Memory B cell (primary cell): ENCODE data around the gene INPP5F.
"Not testable (repeated sequence)": the region's sequence is repeated elsewhere in the genome, so short reads cannot be mapped to it uniquely, and the experiment has no call there.

ENCODE experiments used
- ATAC-seq: fragments of 150-1000 bp; cut with Tn5 transposase; 2 replicates; pipeline ENCODE4 v1.10.0; 2021; ENCODE audit warnings: low read depth, mild to moderate bottlenecking, moderate library complexity
- DNase-seq, 2 donors: peaks; one replicate each; pipeline ENCODE4 v3.0.0; 2022; ENCODE audit warnings: low spot score in 2 of 2
- H3K27ac Mint-ChIP-seq: one replicate; pipeline ENCODE4 v1.8.0; 2022; ENCODE audit warnings: mild to moderate bottlenecking, moderate library complexity, mixed read lengths
- H3K27me3 Mint-ChIP-seq: one replicate; pipeline ENCODE4 v1.8.0; 2022; ENCODE audit warnings: mixed read lengths
- H3K36me3 Mint-ChIP-seq: one replicate; pipeline ENCODE4 v1.8.0; 2022; ENCODE audit warnings: mild to moderate bottlenecking, mixed read lengths
- H3K4me1 Mint-ChIP-seq: one replicate; pipeline ENCODE4 v1.8.0; 2022; ENCODE audit warnings: mixed read lengths
- H3K4me3 Mint-ChIP-seq: one replicate; pipeline ENCODE4 v1.8.0; 2022; ENCODE audit warnings: mild to moderate bottlenecking, moderate library complexity, mixed read lengths
- H3K9me3 Mint-ChIP-seq: one replicate; pipeline ENCODE4 v1.8.0; 2022; ENCODE audit warnings: mixed read lengths

Gene INPP5F

GRCh38 chr10:119853574-119853973 lies 127.7 kb downstream of the INPP5F start:
- DNase-seq (no peak), ATAC-seq (no peak)

GRCh38 chr10:119858063-119858462 lies 132.2 kb downstream of the INPP5F start:
- Mint-ChIP-seq H3K4me3 (no peak overlapping the region), H3K27ac (no peak overlapping the region), H3K4me1 (peaks cover 8% of the 10 kb centered on the region), H3K36me3 (peaks cover 11% of the 10 kb centered on the region), H3K9me3 (no peaks in the 10 kb centered on the region), H3K27me3 (no peaks in the 10 kb centered on the region)
- ATAC-seq (no peak), DNase-seq (no peak)

More at GRCh38 chr10:119853574-119853973, 127.7 kb downstream of the INPP5F start:
- Mint-ChIP-seq H3K27ac (no peak overlapping the region), H3K4me1 (no peaks in the 10 kb centered on the region), H3K36me3 (peaks cover 24% of the 10 kb centered on the region), H3K4me3 (no peak overlapping the region), H3K27me3 (no peaks in the 10 kb centered on the region), H3K9me3 (no peaks in the 10 kb centered on the region)

GRCh38 chr10:119859420-119860258 lies 133.8 kb downstream of the INPP5F start:
- Mint-ChIP-seq H3K4me3 (no peak overlapping the region), H3K9me3 (peaks cover 3% of the 10 kb centered on the region), H3K4me1 (peaks cover 10% of the 10 kb centered on the region), H3K27me3 (no peaks in the 10 kb centered on the region), H3K36me3 (peaks cover 14% of the 10 kb centered on the region), H3K27ac (no peak overlapping the region)
- ATAC-seq, result peak; percentile 59
- DNase-seq, result peak in 1 of 2 donors; percentile 47

GRCh38 chr10:119860866-119861607 lies 135.2 kb downstream of the INPP5F start:
- DNase-seq, result no peak

GRCh38 chr10:119862524-119862923 lies 136.7 kb downstream of the INPP5F start:
- Mint-ChIP-seq H3K27ac (no peak overlapping the region), H3K9me3 (peaks cover 3% of the 10 kb centered on the region), H3K36me3 (peaks cover 12% of the 10 kb centered on the region), H3K4me1 (peaks cover 16% of the 10 kb centered on the region), H3K4me3 (no peak overlapping the region), H3K27me3 (no peaks in the 10 kb centered on the region)
- no peak for DNase-seq
- no peak for ATAC-seq

More at GRCh38 chr10:119860866-119861607, 135.2 kb downstream of the INPP5F start:
- Mint-ChIP-seq H3K4me1 (peaks cover 12% of the 10 kb centered on the region), H3K27ac (peak overlapping the region; percentile 67), H3K36me3 (peaks cover 15% of the 10 kb centered on the region), H3K4me3 (no peak overlapping the region), H3K9me3 (peaks cover 3% of the 10 kb centered on the region), H3K27me3 (no peaks in the 10 kb centered on the region)
- peak; percentile 80 for ATAC-seq

GRCh38 chr10:119863951-119864565 lies 138.2 kb downstream of the INPP5F start:
- Mint-ChIP-seq H3K4me1 (peaks cover 22% of the 10 kb centered on the region), H3K27me3 (no peaks in the 10 kb centered on the region), H3K4me3 (no peak overlapping the region), H3K9me3 (peaks cover 3% of the 10 kb centered on the region), H3K27ac (no peak overlapping the region), H3K36me3 (peaks cover 12% of the 10 kb centered on the region)
- ATAC-seq (no peak), DNase-seq (no peak)

GRCh38 chr10:119865699-119866240 lies 139.9 kb downstream of the INPP5F start:
- H3K9me3 Mint-ChIP-seq, result peaks cover 3% of the 10 kb centered on the region
- H3K4me1 Mint-ChIP-seq, result peaks cover 26% of the 10 kb centered on the region
- ATAC-seq, result no peak
- no peak overlapping the region for H3K27ac Mint-ChIP-seq
- no peak overlapping the region for H3K4me3 Mint-ChIP-seq
- H3K36me3 Mint-ChIP-seq, result peaks cover 12% of the 10 kb centered on the region
- DNase-seq, result no peak
- no peaks in the 10 kb centered on the region for H3K27me3 Mint-ChIP-seq

- Mint-ChIP-seq H3K4me1 (peaks cover 27% of the 10 kb centered on the region), H3K27me3 (no peaks in the 10 kb centered on the region), H3K4me3 (no peak overlapping the region), H3K9me3 (peaks cover 3% of the 10 kb centered on the region), H3K36me3 (peaks cover 12% of the 10 kb centered on the region), H3K27ac (no peak overlapping the region)
- DNase-seq, result no peak
- ATAC-seq, result no peak
Observed at GRCh38 chr10:119867317-119867716, 141.5 kb downstream of the INPP5F start.

- H3K27ac Mint-ChIP-seq, ATAC-seq, H3K27me3 Mint-ChIP-seq, H3K36me3 Mint-ChIP-seq, H3K4me3 Mint-ChIP-seq, DNase-seq, H3K9me3 Mint-ChIP-seq: not testable (repeated sequence)
- H3K4me1 Mint-ChIP-seq, result peaks cover 30% of the 10 kb centered on the region
Observed at GRCh38 chr10:119869398-119869797, 143.5 kb downstream of the INPP5F start.

- Mint-ChIP-seq H3K27me3 (no peaks in the 10 kb centered on the region), H3K27ac (no peak overlapping the region), H3K4me1 (peaks cover 28% of the 10 kb centered on the region), H3K9me3 (no peaks in the 10 kb centered on the region), H3K36me3 (no peaks in the 10 kb centered on the region), H3K4me3 (peak overlapping the region; percentile 82)
- ATAC-seq (peak; percentile 17), DNase-seq (peak; percentile 26 to 50)
Observed at GRCh38 chr10:119871881-119872609, 146.2 kb downstream of the INPP5F start.

GRCh38 chr10:119872610-119872859 lies 146.7 kb downstream of the INPP5F start, which contains the start of gene MCMBP:
TSS of gene MCMBP (minus strand) at chr10:119872843. CDS start at chr10:119872584, 259 bp downstream.
- Mint-ChIP-seq H3K36me3 (no peaks in the 10 kb centered on the region), H3K4me3 (peak within 1 kb of the TSS; percentile 88), H3K4me1 (peaks cover 25% of the 10 kb centered on the region), H3K27ac (peak within 1 kb of the TSS; percentile 58), H3K9me3 (no peaks in the 10 kb centered on the region), H3K27me3 (no peaks in the 10 kb centered on the region)
- no peak for ATAC-seq
- no peak for DNase-seq

GRCh38 chr10:119872860-119873681 lies 147.2 kb downstream of the INPP5F start:
- DNase-seq (peak; percentile 83 to 84), ATAC-seq (peak; percentile 88)
- peak overlapping the region; percentile 88 for H3K4me3 Mint-ChIP-seq
- H3K36me3 Mint-ChIP-seq, result no peaks in the 10 kb centered on the region
- H3K4me1 Mint-ChIP-seq, result peaks cover 23% of the 10 kb centered on the region
- H3K27me3 Mint-ChIP-seq, result no peaks in the 10 kb centered on the region
- H3K9me3 Mint-ChIP-seq, result no peaks in the 10 kb centered on the region
- peak overlapping the region; percentile 58 for H3K27ac Mint-ChIP-seq

- Mint-ChIP-seq H3K27me3 (no peaks in the 10 kb centered on the region), H3K27ac (no peak overlapping the region), H3K36me3 (no peaks in the 10 kb centered on the region), H3K4me1 (peaks cover 5% of the 10 kb centered on the region), H3K9me3 (no peaks in the 10 kb centered on the region), H3K4me3 (no peak overlapping the region)
- ATAC-seq, result no peak
- DNase-seq, result no peak
Observed at GRCh38 chr10:119878524-119878923, 152.7 kb downstream of the INPP5F start.
